Renal cortical epithelial cell (primary cell): ENCODE data around the gene C3AR1. TPM values are rescaled to one million over a fixed set of nuclear protein-coding genes. Genes with fewer than 3 reads are reported as not detected.
"Not testable (repeated sequence)": the region's sequence is repeated elsewhere in the genome, so short reads cannot be mapped to it uniquely, and the experiment has no call there.

Experiments
- DNase-seq: peaks from one replicate; pipeline ENCODE4 v3.0.0-alpha.2; 2011; ENCODE audit warnings: low read depth
- total RNA-seq: library from RNA; depleted of rRNA; stranded (reverse); fragments of >200 nt; gene quantifications from 2 replicates; pipeline ENCODE4 v1.2.3, GENCODE V29; 2014

The C3AR1 gene
- total RNA-seq, 1 donor from 2014 or later = 0.30 TPM

- DNase-seq = peak; percentile 49
Measured at GRCh38 chr12:8057839-8058238, 8.3 kb downstream of the C3AR1 start.

- no peak for DNase-seq
Measured at GRCh38 chr12:8057306-8057705, 8.9 kb downstream of the C3AR1 start.

DNA sequence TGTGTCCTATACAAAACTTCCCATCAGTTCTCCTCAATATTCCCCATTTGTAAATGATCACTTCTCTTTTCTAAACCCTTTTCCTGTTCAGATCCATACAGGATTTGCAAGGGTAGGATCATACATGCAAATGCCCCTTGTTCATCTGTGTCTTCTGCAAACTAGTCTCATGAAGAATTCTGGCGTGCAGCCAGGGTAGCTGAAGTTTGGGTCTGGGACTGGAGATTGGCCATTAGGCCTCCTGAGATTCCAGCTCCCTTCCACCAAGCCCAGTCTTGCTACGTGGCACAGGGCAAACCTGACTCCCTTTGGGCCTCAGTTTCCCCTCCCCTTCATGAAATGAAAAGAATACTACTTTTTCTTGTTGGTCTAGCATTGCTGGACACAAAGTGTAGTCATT lies 11.3 kb downstream of the C3AR1 start:
- DNase-seq = no peak

DNA sequence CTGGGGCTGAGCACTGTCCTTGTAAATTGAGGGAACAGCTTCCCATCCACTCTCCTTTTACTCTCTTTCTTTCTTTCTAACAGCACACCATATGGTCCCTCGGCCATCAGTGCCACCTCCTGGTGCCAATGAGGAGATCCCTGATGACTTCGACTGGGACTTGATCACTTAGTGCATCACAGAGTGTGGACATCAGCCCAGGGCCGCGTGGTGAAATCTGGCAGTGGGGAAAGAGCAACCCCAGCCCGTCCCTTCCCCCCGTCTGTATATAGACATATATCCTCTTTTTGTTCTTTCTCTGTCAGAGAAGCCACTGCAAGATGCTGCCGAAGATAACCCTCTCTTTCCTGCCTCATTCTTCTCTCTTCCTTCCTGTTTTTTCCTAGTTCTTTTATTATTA lies 13.5 kb downstream of the C3AR1 start:
- DNase-seq = no peak

DNA sequence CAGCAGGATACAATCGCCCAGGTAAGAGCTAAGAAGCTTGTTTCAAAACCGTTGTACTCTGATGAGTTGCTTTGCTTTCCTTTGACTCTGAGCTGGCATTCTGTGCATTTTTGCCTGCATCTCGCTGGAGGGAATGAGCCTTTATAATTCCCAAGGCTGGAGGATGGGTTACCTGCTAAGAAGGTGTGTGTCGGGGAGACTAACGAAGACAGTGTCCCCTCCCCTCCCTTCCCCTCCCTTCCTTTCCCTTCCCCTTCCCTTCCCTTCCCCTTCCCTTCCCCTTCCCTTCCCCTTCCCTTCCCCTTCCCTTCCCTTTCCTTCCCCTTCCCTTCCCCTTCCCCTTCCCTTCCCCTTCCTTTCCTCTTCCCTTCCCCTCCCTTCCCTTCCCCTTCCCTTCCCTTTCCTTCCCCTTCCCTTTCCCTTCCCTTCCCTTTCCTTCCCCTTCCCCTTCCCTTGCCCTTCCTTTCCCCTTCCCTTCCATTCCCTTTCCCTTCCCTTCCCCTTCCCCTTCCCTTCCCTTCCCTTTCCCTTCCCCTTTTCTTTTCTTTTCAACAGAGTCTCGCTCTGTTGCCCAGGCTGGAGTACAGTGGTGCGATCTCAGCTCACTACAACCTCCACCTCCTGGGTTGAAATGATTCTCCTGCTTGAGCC lies 15.4 kb downstream of the C3AR1 start:
- DNase-seq = no peak

DNA sequence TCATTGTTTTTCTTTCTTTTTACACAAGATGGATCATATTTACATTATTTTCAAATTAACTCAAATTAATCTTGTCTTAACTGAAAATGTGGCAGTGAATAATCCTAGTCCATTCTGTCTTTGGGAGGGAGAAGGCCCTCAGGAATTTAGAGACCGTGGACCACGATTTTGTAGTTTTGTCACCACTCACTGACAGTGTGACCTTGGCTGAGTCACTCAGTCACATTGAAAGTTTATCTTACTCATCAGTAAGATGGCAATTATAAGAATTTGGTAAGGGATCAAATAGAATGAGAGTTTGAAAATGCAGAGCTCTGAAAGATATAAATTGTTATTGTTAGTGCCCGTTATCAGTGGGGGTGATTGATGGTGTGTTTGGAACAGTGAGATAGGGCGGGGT lies 17.3 kb downstream of the C3AR1 start:
- no peak for DNase-seq

DNA sequence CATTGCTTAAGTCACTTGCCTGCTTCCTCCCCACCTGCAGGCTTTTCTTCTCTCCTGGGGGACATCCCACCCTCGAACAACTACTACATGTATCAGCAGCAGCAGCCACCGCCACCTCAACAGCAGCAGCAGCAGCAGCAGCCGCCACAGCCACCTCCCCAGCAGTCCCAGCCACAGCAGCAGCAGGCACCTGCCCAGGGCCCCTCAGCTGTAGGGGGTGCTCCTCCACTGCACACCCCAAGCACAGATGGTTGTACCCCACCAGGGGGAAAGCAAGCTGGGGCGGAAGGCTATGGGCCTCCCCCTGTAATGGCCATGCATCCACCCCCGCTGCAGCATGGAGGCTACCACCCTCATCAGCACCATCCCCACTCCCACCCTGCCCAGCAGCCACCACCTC lies 18.3 kb downstream of the C3AR1 start:
- no peak for DNase-seq

DNA sequence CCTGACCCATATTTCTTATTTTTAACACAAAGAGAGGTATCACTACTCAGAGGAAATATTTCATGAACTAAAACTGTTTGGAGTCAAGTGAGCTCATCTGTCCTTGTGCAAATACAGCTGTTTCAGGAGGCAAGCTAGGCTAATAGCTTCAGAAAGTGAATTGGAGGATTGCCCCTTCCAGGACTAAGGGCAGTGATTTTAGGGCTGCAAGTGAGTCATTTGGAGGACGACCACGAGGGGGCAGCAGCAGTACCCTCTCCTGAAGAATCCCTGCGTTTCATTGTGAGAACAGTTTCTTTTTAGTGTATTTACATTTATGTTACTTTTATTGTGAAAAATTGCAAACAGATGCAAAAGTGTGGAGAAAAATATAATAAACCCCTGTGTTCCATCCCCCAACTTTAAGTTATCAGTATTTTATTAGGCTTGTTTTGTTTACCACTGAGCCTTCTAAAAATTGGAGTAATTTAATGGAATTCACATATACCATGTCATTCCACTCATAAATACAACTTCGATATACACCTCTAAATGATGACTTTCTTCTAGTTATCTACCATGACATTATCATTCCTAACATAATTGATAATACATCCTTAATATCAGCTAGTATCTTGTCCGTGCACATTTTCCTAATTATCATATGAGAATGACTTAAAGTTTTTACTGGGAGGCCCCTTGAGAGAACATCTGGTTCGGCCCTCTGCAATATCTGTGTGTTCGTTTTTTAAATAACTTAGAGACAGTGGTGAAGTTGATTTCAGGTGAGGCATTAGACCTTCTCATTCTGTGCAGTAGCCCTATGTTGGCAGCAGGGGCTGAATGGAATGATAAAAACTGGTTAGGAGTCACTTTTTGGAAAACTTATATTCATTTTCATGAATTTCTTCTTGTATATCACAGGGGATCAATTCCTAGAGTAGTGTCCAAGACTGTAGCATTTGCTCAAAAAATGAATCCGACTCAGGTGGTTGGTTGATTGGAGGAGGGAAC lies 19.9 kb downstream of the C3AR1 start:
- peak; percentile 64 for DNase-seq

DNA sequence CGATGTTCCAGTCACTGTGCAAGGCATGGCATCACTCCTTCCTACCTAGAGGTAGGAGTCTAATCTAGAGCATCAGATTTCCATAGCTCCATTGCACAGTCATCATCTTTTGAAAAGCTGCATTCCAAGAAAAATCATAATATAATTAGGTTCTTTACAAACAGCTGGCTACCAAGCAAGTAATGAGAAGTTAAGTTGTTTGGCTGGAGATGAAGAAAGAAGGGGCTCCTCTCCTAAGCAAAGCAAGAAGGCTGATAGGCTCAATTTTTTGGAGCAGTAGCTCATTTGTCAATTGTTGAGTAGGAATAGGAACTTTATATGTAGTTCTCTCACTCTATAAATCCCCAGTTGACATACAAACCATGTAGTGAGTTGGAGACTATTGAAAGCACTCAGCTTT lies 25.4 kb downstream of the C3AR1 start:
- DNase-seq = no peak

- peak; percentile 64 for DNase-seq
Measured at GRCh38 chr12:8038659-8039114, 27.5 kb downstream of the C3AR1 start.

DNA sequence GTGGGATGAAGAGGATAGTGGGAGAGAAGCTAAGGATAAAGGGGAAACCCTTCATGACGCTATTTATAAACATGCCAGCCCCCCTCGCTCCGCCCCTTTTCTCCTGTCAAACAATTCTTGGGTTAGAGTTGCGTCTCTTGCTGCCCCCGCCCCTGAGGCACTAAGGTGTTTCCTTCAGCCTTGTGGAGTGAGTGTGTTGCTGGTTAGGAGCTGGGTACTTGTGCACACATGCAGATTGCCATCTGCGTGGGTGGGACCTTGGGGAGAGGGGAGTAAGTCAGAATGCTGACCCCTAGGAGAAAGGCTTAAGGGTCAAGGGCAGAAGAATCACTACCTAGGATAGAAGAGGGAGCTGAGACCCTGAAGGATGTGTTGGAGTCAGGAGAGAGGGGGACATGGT lies 28.2 kb downstream of the C3AR1 start:
- no peak for DNase-seq

GRCh38 chr12:8037046-8037663 lies 29.0 kb downstream of the C3AR1 start:
- DNase-seq = no peak

GRCh38 chr12:8036346-8036745 lies 29.8 kb downstream of the C3AR1 start:
- peak; percentile 25 for DNase-seq

- DNase-seq = no peak
Measured at GRCh38 chr12:8035440-8036010, 30.6 kb downstream of the C3AR1 start.

DNA sequence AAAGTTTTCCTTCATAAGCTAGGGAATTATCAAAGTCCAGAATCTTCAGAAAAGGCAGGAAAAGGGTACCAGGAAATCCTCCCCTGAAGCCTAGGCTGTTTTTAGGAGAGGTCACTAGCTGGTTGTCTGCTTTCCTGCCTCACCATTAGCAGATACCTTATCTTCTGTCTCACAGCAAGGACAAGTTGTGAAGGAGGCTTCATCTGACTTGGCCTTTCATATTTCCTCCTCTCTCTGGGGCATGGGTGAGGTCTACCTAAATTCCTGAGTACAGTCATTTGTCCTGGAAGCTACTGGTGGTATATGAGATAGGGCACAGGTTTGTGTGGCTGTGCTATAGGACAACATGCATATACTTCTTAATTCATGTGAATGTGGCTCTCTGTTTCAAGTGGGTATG lies 31.4 kb downstream of the C3AR1 start:
- DNase-seq = peak; percentile 5

DNA sequence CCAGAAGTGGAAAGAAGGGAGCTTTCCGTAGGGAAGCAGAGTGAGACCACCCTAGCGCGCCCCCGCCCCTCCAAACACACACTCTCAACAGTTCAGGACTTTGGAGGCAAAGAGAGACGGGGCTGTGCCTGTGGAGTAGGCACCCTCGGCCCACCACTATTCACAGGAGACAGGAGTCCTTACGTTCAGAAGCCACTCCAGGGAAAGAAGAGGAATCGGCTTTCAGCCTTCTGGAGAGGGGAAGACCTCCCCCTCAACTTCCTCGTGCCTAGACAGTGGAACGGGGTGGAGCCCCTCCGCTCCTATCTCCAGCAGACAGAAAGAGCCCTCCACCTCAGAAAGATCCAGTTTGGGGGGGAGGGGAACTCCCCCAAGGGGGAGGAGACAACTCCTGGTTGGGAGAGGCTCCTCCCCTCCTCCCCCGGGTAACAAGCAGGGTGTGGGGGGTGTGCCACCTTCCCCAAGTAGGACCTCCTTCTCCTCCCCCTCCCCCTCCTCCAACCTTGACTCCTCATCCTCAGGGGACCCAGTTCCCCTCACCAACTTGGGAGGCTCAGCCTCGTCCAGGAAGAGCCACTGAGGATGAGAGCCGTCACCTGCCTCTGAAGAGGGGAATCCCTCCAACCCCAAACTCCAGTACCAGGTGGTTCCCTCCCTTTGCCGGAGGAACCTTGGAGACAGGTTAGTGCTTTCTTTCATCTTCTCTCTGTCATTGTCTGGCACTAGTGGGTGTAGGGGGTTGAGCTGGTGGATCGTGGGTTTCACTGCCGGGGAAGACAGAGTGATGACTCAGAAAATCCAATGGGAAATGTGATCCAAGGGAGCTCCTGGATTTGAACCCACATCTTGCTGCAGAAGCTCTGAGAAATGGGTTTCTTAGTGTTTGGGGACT lies 32.8 kb downstream of the C3AR1 start:
- peak; percentile 18 for DNase-seq

DNA sequence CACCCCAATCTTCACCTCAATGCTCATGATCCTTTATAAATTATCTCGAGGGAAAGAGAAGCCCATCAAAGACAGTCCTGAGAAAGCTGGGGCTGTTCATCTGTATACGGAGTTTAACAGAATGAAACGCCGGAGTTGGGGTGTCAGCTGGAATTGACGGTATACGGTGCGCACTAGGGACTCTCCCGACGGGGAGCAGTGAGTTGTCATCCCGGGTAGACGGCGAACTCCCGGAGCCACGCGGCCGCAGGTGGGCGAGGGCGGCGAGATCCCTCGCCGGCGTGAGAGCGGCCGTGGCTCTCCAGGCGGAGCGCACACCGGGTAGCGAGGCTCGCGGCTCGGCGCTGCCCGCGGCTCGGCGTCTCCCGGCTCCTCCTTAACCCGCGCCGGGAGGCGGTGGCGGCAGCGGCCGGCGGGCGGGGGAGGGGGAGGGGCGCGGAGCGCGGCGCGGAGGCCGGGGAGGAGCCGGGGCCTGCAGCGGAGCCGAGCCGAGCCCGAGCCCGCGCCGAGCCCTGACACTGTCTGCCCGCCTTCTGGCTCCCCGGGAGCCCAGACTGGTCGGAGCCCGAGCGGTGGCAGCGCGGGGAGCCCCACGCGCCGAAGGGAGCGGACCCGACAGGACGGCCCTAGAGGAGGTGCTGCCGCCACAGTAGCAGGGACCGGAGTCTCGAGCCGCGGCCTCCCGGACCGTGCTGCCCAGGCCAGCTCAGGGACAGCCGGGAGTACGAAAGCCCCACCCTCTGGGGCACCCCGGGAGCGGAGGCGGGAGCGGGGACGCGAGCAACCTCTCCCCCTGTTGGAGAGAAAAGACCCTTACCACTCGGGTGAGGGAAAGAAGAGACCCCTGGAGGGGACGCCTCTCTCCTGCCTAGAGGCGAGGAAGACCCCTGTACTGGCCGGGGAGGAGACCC lies 33.7 kb downstream of the C3AR1 start, which contains the start of gene FOXJ2:
FOXJ2 (plus strand) TSS at position 475 of the 911 bp plus-strand sequence. CDS start 7,117 bp downstream, outside the sequence.
- peak; percentile 28 for DNase-seq

GRCh38 chr12:8031872-8032241 lies 34.3 kb downstream of the C3AR1 start:
- no peak for DNase-seq

- DNase-seq = not testable (repeated sequence)
Measured at GRCh38 chr12:8031017-8031416, 35.1 kb downstream of the C3AR1 start.

- no peak for DNase-seq
Measured at GRCh38 chr12:8030189-8030588, 36.0 kb downstream of the C3AR1 start.
